ENCODE data around the gene ENAM.

GRCh38 chr4:70583952-70584834, 44.4 kb upstream of the ENAM start:
- no peak for TF ChIP-seq POLR2A (IDR thresholded peaks at IDR 0.05)
- no peak for TF ChIP-seq CTCF (IDR thresholded peaks at IDR 0.05)
